HT1080 (cell line): ENCODE measurements around the gene MACROD2. TPM values are rescaled to one million over a fixed set of nuclear protein-coding genes. Genes with fewer than 3 reads are reported as not detected.
"Not testable (repeated sequence)": the region's sequence is repeated elsewhere in the genome, so short reads cannot be mapped to it uniquely, and the experiment has no call there.

ENCODE experiments used
- DNase-seq: peaks from one replicate; pipeline ENCODE4 v3.0.0-alpha.2; 2015; ENCODE audit warnings: low read depth
- total RNA-seq: library from RNA; depleted of rRNA; stranded (reverse); fragments of >200 nt; shearing (Covaris generic); gene quantifications from 2 replicates; pipeline ENCODE4 v1.2.3, GENCODE V29; 2014

Gene MACROD2
- total RNA-seq, 1 experiment from 2014 or later = 1.2 TPM

DNA sequence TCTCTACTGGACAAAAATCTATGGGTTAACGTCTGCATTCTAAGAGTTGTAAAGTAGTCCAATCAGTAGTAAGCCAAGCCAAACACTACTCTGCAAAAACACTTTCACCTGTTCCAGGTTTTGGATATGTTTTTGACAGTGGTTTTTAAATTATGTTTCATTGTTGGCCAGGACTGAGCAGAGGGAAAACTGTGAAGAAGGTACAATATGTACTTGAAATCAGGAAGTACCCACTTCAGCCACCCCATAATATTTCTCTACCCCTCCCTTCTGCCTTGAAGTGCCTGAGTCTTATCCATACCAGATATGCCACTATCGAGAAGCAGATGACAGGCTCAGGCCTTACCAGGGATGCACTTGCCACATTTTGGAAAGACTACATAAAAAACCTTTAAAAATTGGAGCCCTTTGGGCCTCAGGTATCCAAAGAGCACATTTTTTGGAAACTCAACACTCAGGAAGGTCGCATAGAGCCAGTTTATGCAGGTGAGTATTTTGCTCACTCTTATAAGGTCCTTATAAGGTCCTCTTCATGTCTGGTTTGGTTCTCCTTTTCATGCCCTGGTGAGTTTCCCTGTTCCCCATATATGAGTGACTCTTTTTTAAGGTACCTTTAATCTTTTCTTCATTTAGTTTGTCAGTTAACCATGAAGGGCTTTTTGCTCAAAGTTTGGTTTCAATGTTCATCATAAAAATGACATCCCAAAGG is 1201.4 kb downstream of the MACROD2 start:
- no peak for DNase-seq

DNA sequence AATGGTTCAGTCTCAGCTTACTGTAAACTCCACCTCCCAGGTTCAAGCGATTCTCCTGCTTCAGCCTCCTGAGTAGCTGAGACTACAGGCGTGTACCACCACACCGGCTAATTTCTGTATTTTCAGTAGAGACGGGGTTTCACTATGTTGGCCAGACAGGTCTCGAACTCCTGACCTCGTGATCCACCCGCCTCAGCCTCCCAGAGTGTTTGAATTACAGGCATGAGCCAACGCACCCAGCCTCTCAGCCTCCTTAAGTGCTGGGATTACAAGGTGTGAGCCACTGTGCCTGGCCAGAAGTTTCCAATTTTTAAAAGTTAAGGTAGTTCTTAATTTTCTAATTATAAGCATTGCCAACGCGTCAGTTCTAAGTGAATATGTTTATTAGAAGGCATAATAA is 1202.7 kb downstream of the MACROD2 start:
- DNase-seq = not testable (repeated sequence)

DNA sequence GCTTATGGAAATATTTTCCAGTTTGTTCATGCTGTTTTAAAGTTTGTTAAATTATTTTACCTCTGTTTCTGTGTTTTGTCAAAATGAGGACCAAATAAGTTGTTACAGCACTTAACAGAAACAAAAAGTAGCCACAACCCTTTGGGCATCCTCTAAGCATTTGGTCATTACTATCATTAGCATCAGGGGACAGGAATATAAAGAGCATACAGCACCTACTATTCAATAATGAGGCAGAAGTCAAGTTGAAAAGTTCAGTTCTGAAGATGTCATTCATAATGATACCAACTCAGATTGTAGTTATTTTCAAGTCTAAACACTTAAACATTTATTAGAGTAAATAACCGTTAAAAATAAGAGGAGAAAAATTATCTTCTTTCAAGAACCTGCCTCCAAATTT is 1204.4 kb downstream of the MACROD2 start:
- DNase-seq = no peak

DNA sequence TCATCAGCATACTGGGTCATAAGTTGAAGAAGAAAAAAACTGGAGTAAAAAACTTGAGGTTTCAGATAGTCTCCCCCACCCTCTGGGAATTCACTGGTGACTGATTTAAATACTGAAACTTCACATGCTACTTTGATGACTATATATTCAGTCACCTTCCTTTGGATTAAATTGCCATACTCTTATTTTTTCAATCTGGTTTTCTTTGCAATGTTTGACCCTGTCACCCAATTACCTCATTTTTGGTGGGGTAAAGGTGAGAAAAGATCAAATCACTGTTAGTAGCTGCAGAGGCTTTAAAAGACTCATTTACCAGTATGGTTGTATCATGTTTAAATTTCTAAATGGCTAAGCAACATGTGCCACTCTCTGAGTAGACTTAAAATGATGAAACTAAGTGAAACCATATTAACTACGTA is 1204.8 kb downstream of the MACROD2 start:
- peak; percentile 73 for DNase-seq

DNA sequence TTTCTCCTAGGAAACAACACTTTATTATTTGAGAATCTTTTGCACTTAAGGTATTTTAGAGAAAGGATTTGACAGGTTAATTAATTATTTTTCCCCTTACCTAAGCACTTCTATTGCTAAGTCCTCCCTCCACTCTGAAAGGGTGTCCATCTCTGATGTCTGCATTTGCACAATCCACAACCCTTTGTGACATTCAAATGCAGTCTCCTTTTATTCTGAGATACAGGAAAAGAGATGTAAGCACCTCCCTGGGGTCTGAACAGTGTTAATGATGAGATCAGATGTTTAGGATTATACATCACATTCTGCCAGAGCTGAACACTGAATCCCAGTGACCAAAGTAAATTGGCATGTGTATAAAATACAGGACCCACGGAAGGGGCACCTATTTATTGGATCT is 1206.3 kb downstream of the MACROD2 start:
- no peak for DNase-seq

DNA sequence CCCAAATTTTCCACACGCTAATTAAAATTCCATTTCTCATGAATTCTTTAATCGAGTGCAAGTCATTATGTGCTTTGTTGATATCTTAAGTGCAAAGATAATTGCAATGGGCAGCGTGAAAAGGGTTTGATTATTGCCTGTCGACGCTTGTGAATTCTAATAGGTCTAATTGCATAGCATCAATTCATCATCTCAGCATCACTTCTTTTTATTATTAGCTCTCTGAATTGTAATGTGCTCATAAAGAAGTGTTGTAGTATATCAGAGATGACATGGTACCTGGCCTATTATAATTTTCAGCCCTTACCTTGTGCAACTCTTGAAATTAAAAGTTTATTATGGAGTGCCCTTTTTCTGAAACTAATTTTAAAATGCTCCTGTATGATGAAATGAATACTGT is 1208.9 kb downstream of the MACROD2 start:
- DNase-seq = no peak

DNA sequence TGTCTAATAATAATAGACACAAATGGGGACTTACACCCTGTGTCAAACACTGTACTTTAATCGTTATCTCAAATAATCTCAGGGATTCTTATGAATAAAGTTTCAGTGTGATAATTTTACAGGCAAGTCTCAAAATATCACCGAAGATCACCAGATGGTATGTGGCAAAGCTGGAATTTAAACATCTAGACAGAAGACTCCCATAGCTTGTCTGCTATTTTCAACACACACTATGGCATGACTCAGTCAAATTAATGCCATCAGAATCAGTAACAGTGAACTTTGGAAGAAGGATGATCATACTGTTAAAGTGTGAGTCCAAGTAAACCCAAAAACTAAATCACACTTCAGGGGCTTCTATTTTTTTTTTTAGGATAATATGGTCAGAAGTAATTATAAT is 1209.7 kb downstream of the MACROD2 start:
- DNase-seq = no peak

DNA sequence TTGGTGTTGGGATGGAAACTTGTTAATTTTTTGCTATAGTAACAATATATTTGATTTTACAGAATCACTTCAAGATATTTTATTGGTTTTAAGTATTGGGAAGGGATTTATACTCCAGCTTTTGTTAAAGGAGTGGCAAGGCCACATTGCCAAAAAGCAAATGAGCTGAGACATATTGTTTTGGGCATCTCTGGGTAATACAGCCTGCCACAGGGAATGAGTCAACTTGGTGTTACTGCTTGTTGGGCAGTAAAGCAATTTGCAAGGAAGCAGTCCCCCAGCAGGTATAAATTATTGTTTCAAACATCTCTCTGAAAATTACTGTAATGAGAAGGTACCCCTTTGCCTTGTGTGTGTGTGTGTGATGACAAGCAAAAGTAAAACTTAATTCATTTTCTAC is 1210.4 kb downstream of the MACROD2 start:
- DNase-seq = peak; percentile 17

DNA sequence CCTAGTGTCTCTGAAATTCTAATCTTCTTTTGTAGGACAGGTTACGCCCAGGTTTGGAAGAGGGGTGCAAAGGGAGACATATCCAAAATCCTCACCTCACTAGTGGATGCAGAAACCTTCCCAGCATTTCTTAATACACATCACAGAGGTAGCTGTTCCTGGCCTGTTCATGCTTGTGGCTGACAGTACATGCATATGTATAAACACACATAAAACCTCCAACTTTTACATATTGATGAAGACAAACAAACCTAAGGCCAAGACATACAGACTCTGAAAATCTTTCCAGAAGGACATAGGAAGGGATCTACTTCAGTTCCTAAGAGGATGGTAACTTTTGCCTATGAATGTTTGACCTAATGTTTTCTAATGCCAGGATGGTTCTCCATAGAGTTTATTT is 1214.2 kb downstream of the MACROD2 start:
- DNase-seq = no peak

DNA sequence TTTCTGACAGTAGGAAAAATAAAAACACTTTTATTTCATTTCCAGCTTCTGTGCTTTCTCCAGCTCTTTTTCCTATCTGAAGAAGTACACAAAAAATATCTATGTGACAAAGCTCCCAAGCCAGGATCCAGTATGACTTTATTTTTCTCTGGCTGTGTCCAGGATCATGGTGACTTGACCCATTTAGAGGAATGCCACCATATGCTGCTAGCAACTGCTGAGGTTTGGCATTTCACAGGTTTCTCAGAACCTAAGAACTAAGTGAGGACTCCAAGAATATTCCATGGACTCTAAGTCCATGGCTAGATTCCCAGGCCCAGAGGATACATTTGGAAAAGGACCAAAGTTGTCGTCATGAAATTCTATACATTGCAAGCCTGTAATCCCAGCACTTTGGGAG is 1218.7 kb downstream of the MACROD2 start:
- DNase-seq = no peak

DNA sequence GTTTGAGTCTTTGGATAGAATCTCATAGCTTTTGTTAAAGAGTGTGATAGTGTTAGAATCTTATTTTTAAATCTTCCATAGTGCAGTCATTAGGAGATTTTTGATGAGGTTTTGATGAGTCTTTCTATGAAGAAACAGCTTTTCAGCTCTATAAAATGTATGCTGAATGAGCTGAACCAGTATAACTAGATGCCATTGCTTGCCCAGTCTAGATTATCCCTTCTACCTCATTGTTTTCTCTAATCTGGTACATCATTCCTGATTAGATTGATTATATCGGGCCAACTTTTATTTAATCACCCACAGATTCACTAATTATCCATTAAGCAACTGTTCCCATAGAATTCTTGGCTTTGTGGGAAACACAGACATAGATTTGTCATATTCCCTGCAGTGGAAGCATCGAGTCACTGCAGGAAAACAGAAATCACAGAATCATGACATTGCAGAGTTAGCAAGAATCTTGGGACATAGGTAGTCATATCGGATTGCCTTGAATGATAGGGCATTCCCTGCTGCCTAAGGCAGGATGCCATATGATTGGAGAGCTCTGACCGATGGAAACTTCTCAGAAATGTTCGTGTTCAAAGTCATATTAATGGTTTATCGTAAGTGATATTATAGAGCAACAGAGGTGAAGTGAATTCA is 1224.8 kb downstream of the MACROD2 start:
- peak; percentile 45 for DNase-seq

DNA sequence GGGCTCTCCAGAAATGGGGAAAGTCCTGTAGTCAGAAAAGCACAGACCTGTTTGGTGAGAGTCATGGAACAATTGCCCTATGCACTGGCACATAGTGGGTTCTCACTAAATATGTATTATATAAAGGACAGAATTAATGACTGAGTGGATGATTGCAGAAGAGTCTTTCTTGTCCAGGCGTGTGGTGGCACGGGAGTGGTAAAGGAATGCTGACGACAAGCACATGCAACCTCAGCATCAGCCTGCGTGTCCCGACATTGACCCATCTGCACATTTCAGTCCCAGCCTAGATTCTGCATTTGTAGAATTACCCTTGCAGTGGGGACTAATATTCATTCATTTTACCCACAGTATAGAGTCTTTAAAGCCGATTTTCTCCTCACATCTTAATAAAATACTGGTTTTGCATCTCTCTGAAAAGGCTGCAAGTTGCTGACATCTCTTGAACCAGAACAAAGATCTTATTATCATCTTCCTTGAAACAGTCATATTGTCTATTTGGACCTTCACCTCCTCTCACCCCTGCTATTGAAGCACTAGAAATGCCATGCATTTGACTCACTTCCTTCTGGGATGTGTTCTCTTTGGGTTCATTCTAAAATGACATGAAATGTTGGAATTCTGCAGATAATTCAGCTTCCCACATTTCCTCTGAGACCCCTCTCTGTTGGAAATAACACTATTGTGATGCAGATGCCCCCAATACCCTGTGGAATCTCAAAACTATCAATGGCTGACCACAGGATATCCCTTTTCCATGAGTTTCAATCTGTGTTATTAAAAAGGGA is 1225.7 kb downstream of the MACROD2 start:
- DNase-seq = peak; percentile 87

DNA sequence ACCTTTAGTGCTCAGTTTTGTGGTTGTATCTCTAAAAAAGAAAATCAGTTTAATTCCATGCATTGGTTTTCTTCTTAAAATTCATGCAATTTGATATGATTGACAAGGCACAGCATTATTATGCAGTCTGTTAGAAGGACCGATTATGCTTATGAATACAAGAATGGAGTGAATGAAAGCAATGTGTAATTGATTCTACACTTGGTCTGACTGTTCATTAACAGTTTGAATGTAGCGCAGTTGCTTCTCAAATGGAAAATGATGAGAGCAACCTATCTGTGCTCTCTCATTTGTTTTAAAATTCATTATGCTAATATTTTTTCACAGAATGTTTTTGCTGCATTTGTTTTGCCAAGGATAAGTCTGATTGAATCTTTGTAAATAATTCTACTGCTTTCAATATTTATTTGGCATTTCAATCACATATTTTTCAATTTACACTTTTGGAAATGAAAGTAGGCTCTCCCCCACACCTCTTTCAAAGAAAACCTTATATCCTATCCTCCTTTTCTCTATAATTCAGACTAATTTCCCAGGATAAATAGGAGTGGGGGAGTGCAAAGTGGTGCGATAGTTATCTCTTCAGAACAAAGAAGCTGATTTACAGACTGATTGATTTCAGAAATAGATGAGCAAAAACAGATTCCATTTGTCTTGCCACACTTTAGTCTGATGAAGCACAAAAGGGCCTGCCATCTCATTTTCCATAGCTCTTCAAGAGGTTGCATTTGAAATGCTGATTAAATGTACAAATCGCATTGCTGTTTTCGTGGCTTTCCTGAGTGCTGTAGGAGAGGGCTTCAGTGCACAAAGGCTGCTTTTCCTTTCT is 1227.4 kb downstream of the MACROD2 start:
- DNase-seq = no peak

DNA sequence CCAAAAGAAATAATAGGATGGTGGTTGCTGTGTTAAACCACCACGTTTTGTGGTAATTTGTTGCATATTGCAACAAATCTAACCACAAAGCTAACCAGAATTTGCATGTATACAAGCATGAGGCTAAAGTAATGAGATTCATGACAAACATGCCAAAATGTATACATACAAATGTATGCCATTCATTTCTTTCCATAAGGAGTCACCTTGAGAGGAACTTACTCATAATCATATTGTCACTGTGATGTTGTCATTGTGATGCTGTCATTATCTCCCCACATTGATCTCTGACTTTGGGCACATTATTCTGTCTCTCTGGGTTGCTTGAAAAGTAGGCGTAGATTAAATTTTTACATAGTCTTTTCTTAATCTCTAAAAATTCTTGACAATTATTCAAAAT is 1228.9 kb downstream of the MACROD2 start:
- no peak for DNase-seq

DNA sequence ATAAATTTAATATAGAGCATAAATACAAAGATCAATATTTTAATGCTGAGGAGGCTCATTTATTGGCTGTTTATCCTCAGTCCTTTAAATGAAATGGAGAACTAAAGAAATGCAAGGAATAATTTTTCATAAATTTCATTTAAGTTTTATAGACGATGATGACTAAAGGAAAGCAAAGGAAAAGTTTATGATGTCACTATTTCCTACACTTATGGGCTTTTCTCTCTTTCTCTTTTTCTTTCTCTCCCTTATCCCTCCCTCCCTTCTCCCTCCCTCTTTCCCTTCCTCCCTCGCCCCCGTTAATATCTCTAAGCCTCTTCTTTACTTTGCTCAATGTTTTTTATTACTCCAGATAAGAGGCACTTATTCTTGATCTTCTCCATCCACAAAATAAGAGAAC is 1231.8 kb downstream of the MACROD2 start:
- DNase-seq = no peak

DNA sequence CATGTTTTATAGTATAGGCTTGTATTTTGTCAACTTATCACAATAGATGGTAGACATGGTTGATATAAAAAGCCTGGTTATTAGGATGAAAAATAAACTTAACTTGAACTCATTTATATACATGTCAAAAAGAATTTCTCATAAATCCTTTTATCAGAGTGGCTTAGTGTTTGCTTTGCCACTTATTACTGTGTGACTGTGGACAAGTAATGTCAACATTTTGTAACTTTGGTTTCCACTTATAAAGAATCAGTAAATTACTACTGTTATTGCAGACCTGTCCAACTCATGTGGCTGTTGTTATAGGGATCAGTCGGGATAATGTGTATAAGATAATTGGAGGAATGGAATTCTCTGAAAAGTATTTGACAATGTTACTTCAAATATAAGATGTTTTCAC is 1236.9 kb downstream of the MACROD2 start:
- no peak for DNase-seq

DNA sequence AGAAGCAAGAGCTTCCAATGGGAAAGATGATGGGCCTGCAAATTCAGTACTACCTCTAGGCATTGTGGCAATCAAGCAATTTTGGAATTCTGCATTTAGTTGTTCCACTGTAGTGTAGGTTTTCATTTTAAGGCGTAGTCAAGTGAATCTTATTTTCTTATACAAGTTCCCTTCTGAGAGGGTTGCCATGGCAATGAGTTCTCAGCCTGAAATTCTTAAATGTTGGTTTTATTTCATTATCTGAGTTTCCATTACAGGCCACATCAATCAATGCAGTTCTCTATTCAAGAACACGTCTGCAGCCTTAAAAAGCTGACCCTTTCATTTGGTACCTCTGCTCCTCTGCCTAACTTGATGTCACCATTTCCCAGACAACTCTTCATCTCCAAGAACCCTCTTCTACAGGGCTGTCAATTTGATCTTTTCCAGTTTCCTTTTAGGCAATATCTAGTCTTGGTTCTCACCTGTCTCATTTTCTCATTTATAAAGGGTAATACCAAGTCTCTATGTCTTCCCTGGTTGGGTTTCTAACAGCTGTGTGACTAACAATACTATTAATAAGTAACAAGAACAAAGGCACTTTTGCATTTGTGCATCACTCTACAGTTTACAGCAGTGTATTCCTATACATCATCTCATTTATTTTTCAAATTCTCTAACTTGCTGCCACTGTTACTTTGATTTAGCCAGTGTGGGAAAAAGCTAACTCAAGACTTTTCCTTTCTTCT is 1240.3 kb downstream of the MACROD2 start:
- no peak for DNase-seq

DNA sequence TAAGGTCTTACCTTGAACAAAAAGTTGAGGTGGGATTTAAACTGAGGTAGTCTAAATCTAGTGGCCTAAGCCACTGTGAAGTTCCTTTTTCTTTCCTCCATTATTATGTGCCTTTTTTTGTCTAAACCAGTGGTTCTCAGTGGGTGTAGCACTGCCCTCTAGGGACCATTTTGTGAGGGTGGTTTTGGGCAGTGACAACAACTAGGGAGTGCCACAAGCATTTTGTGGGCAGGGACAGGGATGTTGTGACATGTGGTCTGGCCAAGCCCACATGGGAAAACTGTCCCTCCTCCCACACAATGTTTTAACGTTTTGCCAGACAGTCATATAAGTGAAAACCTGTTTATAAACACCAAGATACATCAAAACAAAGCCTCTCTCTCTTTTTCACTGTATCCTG is 1241.5 kb downstream of the MACROD2 start:
- DNase-seq = peak; percentile 66

DNA sequence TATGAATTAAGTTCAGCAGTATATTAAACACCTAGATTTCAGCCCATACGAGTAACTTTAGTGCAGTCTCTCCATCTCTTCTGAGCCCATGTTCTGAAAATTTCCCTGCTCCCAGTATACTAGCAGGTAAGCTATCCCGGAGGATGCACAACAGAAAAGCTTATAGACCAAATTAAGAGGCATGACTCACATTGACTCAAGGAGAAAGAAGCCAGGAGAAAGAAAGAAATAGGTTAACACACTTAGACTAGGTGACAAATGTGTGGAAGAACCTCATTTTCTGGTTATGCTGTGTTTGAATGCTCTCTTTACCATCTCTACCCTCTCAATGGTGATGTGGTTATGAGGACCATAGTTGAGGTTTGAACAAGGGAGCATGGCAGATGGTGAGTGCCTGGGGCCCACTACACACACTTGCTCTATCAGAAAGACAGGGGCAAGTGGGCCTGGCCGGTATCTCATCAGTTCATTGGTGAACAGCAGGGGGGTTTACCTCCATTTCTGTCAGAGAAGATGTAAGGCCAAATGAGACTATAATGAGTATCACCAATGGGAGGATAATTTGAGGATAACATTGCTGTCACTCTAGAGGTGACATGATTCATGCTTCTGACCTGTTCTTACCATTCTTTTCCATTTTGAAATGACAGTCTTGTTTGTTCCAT is 1244.4 kb downstream of the MACROD2 start:
- DNase-seq = no peak

DNA sequence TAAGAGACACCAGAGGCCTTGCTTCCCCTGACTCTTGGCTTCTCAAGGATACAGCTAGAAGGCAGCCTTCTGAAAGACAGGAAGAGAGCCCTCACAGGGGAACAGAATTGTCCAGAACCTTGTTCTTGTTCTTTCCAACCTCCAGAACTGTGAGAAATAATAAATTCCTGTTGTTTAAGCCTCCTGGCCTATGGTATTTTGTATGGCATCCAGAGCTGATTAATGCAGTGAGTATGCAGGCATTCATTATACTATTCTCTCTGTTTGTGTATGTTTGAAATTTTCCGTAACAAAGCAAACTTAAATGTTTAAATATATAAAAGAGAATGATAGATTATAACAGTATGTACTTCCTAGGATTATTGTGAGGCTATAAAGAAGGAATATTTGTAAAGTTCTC is 1245.5 kb downstream of the MACROD2 start:
- DNase-seq = no peak
